HPDE6-E6E7 (cell line): Measurements from ENCODE around the gene HOTAIR.

Source experiments
- DNase-seq: peaks from one replicate; pipeline ENCODE4 v3.0.0; 2011; ENCODE audit warnings: missing footprints; ENCODE audit errors: extremely low spot score

Gene HOTAIR

GRCh38 chr12:53976172-53976822 is 1.5 kb upstream of the HOTAIR start:
- DNase-seq: no peak

- no peak for DNase-seq
These were observed 862 bp upstream of the HOTAIR start for GRCh38 chr12:53975479-53976152.

GRCh38 chr12:53975064-53975471 is 314 bp upstream of the HOTAIR start:
- DNase-seq: no peak

GRCh38 chr12:53973236-53974042 is 1.3 kb downstream of the HOTAIR start:
- no peak for DNase-seq

- no peak for DNase-seq
These were observed 2.0 kb downstream of the HOTAIR start, which contains the start of gene HOXC11 for GRCh38 chr12:53972722-53973235. Gene HOXC11, plus strand, starts transcription at chr12:53973126. Its CDS starts 116 bp downstream, at chr12:53973242.

GRCh38 chr12:53972152-53972702 is 2.5 kb downstream of the HOTAIR start:
- no peak for DNase-seq

GRCh38 chr12:53971686-53972085 is 3.1 kb downstream of the HOTAIR start:
- no peak for DNase-seq

GRCh38 chr12:53971129-53971528 is 3.6 kb downstream of the HOTAIR start:
- DNase-seq: no peak

GRCh38 chr12:53970451-53970850 is 4.3 kb downstream of the HOTAIR start:
- DNase-seq: no peak

- DNase-seq: no peak
These were observed 5.0 kb downstream of the HOTAIR start for GRCh38 chr12:53969588-53970259.

GRCh38 chr12:53968214-53969127 is 6.3 kb downstream of the HOTAIR start:
- DNase-seq: no peak

GRCh38 chr12:53967421-53967925 is 7.3 kb downstream of the HOTAIR start:
- no peak for DNase-seq

GRCh38 chr12:53966385-53967133 is 8.2 kb downstream of the HOTAIR start:
- no peak for DNase-seq

- DNase-seq: no peak
These were observed 8.7 kb downstream of the HOTAIR start for GRCh38 chr12:53966085-53966384.

- no peak for DNase-seq
These were observed 9.3 kb downstream of the HOTAIR start for GRCh38 chr12:53965281-53966084.

GRCh38 chr12:53964315-53964713 is 10.4 kb downstream of the HOTAIR start:
- no peak for DNase-seq

GRCh38 chr12:53963434-53964314 is 11.1 kb downstream of the HOTAIR start:
- DNase-seq: no peak

GRCh38 chr12:53963005-53963404 is 11.7 kb downstream of the HOTAIR start:
- DNase-seq: no peak
